GM19043 (cell line): ENCODE results near the gene SIK2.
A peak's percentile ranks its signal among the peaks of the same experiment; 100 is the strongest.

Experiments
- ATAC-seq: cut with Tn5 transposase; IDR thresholded peaks from one replicate; pipeline ENCODE4 v1.9.1; 2021; ENCODE audit warnings: low read depth; ENCODE audit not compliant: unreplicated experiment

SIK2 gene

DNA sequence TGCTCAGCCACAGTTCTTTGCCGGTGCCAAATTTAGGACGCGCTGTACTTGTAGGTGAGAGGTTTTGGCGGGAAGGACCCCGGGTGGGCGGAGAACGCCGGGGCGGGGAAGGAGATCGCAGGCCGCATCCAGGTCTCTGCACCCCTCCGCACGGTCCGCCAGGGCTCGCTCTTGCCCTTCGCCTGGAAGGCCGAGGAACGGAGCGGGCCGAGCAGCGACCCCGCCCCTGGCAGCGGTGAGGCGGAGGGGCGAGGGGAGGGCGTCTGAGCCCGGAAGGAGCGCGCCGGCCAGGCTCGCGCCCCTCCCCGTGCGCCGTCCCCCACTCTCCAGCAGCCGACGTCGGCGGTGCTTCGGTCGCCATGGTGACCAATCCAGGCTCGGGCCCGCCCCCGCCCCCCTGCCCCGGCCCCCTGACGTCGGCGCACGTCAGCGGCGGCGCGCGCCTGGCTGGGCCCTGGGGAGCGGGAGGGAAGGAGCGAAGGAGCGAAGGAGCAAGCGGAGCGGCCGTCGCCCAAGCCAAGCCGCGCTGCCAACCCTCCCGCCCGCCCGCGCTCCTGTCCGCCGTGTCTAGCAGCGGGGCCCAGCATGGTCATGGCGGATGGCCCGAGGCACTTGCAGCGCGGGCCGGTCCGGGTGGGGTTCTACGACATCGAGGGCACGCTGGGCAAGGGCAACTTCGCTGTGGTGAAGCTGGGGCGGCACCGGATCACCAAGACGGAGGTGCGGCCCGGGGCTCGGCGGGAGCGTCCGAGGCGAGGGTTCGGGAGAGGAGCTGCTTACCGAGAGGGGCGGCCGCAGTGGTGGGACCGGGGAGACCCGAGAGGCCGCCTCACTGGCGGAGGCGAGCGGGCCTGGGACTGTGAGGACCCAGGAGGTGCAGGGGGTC lies at the start of gene SIK2:
Gene SIK2 (plus strand): TSS at position 471 of the 886 bp plus-strand sequence. CDS start 115 bp downstream, at position 586.
- peak; percentile 88 for ATAC-seq

DNA sequence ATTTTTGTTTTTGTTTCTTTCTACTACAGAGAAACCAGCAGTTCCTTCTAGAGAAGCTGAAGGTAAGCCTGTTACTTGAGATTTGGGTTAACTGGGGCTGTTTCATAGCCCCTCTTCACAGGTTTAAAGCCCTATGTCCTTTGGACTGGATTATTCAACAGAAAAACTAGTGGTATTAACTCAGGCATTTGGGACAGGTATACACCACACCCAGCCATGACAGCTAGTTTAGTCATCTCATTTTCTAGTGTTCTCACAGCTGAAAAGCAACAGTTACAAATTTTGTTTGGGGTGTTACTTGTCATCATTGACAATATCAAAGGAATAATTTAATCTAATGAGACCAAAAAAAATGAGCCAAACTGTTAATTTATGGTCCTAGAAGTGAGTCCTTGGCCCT lies 47.7 kb upstream of the SIK2 start:
- no peak for ATAC-seq

DNA sequence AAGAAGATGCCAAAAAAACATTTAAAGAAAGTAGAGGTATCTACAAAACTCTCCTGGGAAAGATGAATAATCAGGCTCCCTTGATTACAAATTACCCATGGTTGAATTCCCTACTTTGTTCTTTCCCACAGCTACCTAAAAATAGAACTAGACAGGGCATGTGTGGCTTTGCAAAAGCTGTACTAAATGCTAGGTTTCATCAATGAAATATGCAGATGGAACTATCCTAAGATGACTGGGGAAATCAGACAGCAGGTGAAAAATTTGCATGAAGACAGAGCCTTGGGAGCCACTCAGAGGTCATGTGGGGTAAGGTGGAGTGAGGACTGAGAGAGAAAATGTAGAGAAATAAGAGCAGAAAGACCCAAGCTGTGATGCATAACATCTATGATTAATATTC lies 47.0 kb upstream of the SIK2 start:
- ATAC-seq, result no peak

DNA sequence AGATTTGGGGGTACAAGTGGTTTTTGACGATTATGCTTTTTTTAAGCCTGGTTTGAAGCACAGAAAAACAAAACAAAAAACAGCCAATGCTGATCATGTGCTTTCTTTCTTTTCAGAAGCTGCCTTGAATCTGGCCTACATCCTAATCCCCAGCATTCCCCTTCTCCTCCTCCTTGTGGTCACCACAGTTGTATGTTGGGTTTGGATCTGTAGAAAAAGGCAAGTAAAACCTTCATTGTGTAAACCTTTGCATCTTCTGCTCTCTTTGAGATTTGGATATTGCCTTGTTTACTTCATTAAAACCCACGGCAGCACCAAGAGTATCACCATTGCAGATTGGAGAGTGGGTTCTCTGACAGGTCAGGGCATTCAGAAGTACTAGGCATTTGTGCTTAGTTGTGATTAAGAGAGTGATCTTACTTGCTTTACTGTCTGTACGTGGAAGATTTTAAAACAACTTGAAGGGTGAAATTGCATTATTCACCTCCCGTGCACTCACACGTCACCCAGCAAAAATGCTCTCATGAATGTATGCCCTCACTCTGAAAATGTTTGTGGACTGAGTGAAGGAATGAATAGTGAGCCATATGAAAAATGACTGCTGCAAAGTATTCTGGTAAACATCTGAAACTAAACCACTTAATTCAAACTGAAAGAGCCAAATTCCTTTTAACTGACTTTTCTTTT lies 44.7 kb upstream of the SIK2 start:
- ATAC-seq, result no peak

DNA sequence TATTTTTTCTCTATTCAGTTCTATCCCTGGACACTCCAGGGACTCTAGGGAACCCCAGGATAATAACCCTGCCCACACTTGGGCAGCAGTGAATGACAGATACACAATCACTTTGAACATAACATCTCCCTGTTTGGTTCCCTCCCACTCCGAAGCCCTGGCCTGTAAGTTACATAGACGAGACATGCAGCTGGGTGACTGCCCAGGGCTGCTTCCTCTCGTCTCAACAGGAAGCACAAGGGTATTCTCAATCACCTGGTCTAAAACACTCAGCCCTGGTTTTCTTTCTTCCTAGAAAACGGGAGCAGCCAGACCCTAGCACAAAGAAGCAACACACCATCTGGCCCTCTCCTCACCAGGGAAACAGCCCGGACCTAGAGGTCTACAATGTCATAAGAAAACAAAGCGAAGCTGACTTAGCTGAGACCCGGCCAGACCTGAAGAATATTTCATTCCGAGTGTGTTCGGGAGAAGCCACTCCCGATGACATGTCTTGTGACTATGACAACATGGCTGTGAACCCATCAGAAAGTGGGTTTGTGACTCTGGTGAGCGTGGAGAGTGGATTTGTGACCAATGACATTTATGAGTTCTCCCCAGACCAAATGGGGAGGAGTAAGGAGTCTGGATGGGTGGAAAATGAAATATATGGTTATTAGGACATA lies 42.3 kb upstream of the SIK2 start:
- ATAC-seq, result no peak

DNA sequence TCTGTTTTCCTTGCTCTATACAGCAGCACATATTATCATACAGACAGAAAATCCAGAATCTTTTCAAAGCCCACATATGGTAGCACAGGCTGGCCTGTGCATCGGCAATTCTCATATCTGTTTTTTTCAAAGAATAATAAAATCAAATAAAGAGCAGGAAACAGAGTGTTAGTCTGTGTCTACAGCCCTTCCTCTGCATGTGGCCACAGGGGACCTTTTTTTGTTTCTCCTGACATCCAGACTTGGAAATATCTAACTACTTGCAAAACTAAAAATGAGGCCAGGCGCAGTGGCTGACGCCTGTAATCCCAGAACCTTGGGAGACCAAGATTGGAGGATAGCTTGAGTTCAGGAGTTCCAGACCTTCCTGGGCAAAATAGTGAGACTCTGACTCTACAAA lies 41.4 kb upstream of the SIK2 start:
- no peak for ATAC-seq

DNA sequence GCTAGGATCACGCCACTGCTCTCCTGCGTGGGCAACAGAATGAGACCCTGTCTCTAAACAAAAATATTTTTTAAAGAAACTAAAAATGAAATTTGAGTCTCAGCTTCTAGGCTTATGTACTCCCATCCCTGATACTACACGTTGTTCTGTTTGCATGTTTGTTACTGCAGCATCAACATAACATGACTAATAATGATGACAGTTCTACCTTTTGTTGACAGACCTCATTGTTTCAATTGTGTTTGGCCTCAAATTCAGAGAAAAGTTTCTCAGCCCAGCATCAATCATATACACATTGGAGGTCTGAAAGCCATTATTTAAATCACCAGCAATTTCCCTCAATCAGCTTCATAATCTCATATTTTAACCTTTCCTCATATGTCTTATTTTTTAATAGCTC lies 40.9 kb upstream of the SIK2 start:
- no peak for ATAC-seq

DNA sequence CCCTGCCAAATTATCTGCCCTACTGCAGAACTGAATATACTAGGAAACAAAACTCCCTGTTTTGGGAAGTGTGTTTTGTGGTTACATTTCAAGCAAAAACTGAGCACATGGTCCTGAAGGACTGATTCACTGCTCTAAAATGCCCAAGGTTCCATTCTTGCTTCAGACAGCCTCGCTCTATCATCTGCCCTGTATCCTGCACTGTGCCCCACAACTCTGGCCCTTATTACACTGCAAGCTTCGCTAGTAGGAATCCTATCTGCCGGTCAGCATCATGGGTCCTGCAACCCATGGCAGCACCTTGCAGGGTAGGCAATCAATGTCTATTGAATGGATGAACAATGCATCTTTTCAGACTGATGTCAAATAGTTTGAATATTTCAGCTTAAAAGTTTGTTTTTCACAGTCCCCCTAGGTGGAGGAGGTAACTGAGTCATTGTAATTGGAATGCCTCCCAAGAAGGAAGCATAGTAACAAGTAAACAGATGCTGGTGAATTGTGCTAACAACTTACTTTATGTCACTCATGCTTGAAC lies 40.4 kb upstream of the SIK2 start:
- no peak for ATAC-seq

DNA sequence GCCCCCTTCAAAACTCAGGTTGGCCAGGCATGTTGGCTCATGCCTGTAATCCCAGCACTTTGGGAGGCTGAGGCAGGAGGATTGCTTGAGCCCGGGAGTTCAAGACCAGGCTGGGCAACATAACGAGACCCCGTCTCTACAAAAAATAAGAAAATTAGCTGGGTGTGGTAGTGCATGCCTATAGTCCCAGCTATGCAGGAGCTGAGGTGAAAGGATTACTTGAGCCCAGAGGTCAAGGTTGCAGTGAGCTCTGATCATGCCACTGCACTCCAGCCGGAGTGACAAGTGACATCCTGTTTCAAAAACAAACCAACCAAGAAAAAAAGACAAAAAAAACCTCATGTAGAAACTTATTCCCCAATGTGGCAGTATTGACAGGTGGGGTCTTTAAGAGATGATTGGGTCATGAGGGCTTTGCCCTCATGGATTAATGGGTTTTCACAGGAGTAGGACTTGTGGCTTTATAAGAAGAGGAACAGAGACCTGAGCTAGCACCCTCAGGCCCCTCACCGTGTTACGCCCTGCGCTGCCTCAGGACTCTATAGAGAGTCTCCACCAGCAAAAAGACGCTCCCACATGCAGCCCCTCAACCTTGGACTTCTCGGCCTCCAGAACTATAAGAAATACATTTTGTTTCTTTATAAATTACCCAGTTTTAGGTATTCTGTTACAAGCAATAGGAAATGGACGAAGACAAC lies 39.4 kb upstream of the SIK2 start:
- ATAC-seq, result no peak

DNA sequence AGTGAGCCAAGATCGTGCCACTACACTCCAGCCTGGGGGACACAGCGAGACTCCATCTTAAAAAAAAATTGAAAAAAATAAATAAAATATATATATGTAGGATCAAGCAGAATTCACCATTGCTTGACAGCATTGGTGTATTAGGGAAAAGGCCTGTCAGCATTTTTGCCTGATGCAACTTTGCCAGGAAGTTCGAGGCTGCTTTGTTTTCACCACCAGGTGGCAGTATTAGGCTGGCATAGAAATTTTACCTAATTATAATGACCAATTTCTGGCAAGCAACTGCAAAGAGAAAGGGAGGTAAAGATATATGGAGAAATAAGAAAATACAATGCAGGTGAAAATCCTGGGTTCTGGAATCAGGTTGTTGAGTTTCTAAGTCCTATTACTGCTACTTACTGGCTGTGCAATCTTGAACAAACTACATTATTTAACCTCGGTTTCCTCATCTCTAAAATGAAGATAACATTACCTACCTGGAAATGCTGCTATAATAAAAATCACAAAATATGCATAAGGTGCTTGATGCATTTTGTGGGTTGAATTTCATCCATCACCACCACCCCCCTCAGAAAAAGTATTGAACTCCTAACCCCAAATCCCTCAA lies 37.0 kb upstream of the SIK2 start:
- ATAC-seq, result no peak

DNA sequence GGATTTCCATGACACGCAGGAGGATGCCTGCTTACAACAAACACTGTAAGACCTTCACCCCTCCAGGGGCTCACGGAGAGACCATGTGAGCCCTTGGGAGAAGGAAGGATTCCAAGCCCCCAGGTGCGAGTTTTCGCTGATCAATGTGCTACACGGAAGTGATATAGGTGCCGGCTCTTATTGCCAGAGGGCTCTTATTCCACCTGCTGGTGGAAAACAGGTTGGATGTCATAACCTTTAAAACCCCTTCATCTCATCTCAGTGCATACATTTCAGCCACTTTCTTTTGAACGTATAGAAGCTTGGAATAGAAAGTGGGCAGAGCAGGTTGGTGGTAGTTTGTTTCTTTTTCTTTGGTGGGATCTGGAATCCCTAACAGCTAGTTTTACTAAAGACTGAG lies 35.9 kb upstream of the SIK2 start:
- no peak for ATAC-seq

DNA sequence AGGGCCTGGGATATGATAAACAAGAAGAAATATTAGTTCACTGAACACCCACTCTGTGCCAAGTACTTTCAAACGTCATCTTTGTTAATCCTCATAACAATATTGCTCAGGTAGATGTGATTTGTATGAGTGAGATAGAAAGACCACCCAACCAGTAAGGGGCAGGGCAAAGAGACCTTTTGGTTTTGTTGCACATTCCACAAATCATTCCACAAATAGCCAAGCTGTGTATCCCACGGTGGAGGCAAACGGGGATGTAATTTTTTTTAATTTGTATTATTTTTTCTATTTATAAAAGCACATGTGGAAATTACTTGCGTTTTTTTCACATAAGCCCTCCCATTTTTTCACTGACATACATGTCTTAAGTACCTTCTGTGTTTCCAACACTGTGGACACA lies 32.8 kb upstream of the SIK2 start:
- no peak for ATAC-seq

DNA sequence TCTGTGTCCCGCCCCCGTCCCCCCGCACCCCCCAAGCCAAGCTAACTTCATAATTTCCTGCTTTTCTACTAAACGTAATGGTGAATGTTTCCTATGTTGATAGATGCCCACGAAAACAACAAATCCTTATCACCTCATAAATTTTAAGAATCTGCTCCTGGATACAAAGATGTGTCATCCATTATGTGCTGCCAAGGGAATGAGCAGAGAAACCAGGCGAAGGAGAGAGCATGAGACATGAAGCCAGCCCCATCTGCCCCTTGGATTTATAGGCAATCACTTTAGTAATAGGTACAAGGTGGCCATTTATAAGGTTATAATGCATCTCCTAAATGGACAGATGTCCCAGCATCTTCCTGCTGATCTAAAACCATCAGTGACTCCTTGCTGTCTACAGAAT lies 31.5 kb upstream of the SIK2 start:
- ATAC-seq, result no peak

DNA sequence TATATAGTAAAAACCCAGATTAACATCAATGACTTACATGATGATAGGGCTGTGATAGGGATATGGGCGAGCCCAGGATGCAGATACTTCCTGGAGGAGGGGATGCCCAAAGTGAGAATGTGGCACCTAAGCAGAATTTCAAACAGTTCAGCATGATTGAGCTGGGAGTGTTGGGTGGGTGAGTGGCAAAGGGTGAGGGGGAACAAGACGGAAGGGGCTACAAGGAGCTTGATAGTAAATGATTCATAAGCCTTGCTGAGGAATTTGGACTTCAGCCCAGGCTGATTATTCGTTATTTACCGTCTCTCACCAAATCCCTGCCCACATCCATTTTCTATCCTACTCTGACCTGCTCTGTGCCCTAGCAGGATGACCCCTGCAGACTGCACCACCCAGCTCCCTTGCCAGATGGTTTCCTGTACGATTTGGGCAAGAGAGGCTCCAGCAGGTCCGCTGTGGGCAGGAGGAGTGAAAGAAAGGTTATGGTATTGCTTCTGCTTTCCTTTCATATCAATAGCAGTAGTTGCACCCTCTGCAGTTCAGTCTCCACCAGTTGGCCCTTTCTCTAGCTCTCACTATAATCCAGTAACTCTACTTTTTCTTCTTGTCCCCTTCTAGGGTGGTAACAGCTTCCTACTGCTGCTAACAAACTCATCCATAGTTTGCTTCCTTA lies 30.3 kb upstream of the SIK2 start:
- ATAC-seq, result no peak

DNA sequence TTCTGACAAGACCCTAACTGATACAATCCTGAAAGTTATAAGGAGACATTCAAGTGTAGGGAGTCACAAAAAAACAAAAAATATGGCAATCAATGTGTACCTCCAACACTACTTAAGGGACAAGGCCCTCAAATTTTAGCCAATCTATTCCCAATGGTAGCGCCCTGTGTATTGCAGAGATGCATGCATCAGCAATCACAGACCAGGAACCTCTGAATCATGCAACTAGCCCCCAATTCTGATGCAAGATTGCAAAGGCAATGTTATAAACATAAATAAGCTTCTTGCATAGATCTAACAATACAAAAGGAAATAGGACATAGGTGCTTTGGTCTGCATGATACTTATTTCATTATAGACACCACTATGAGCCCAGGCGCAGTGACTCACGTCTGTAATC lies 29.7 kb upstream of the SIK2 start:
- no peak for ATAC-seq

DNA sequence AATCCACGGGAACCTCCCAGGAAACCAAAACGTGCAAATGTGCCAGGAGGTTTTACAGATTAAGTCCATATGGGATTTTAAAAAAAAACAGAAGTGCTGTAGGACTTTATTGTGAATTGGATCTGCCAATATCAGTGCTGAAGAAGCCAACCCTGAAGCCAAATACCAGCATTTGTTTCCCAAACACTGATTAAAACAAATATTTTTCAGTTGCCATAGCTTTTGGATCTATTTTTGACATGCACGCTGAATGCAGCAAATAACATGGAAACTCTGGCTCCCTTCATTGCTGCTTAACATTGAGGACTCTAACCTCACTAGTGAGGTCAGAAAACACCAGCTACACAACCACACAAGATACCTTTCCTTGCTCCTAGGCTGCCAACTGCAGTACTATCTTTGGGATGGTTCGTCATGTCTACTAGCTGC lies 28.4 kb upstream of the SIK2 start:
- ATAC-seq, result no peak

DNA sequence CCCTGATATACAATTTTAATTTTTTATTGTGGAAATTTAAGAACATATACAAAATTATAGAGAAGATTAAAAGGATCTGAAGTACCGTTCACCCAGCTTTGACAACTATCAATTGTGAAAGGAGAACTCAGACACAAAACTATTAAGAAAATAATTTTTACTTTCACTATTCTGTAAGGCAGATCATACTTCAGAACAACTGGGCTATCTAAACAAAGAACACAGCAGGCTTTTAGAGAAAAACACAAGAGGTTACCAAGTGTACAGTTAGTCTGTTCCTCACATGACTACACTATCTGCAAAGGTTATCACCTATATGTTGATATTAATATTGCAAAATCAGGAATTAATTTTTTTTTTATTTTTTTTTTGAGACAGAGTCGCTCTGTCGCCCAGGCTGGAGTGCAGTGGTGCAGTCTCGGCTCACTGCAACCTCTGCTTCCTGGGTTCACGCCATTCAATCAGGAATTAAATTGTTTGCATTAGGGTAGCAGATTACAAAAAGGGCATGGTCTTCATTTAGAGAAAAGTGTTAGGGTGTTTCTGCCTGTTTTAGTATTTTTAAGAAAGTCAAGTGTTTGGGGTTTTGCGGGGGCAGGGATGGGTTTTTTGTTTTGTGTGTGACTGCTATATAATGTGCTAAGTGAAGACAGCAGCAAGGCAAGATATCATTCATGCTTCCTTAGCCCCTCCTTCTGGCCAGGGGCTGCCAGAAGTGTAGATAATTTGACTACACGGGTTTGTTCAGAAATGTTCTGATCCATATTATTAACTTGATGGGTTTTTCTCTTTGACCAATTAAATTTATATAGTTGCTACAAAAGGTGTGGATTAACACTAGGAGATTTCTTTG lies 27.6 kb upstream of the SIK2 start:
- ATAC-seq, result no peak

DNA sequence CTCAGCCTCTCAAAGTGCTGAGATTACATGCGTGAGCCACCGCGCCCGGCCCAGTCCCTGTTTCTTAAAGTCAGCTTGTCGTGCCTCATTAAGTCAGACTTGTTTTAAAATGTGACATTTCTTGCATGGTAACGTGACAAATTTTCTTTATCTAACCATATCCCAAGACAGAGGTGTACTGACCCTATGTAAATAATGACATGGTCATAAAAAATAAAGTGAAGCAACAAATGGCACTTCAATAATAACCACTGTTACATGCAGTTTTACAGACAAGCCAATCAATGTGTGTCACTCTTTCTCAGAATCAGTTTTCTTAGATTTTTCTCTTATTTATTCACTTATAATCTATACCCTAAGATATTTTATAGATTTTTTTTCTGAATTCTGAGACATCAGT lies 26.5 kb upstream of the SIK2 start:
- ATAC-seq, result no peak

DNA sequence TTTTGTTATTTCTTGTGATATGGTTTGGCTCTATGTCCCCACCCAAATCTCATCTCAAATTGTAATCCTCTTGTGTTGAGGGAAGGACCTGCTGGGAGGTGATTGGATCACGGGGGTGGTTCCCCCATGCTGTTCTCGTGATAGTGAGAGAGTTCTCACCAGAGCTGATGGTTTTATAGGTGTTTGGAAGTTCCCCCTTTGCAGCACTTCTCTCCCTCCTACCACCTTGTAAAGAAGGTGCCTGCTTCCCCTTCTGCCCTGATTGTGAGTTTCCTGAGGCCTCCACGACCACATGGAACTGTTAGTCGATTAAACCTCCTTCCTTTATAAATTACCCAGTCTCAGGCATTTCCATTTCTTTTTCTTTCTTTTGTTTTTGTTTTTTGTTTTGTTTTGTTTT lies 24.4 kb upstream of the SIK2 start:
- no peak for ATAC-seq
